GM12878 (cell line): ENCODE data around the gene ITGA4. TPM values are rescaled to one million over a fixed set of nuclear protein-coding genes. Genes with fewer than 3 reads are reported as not detected.

Source experiments
- ATAC-seq: fragments of 200-7000 bp; cut with Tn5 transposase; 3 replicates; pipeline ENCODE4 v1.9.1; 2020; ENCODE audit warnings: mild to moderate bottlenecking, moderate library complexity
- BruUV-seq: library from RNA; stranded (reverse); fragments of 400-500 nt; replicated peaks from 2 replicates; lab custom pipeline; 2021; lab: Mats Ljungman, UMichigan
- CTCF ChIA-PET: fragments of 300-600 bp; sonication (Branson Sonifier 250); formaldehyde crosslinking; extraction: SDS; loops from one replicate; lab custom pipeline; 2021; ENCODE audit warnings: inconsistent platforms; lab: Yijun Ruan, JAX
- POLR2A ChIA-PET: fragments of 350-600 bp; formaldehyde crosslinking; extraction: SDS; loops from one replicate; lab custom pipeline; 2021; ENCODE audit warnings: inconsistent platforms; lab: Charles Lee
- RAD21 ChIA-PET: fragments of 300-600 bp; sonication (Branson Sonifier 250); formaldehyde crosslinking; loops from one replicate; lab custom pipeline; 2023; ENCODE audit warnings: antibody characterized with exemption; ENCODE audit not compliant: unreplicated experiment; lab: Charles Lee
- SMC1A ChIA-PET: fragments of 300-600 bp; sonication (Branson Sonifier 250); formaldehyde crosslinking; loops from one replicate; lab custom pipeline; 2023; ENCODE audit not compliant: unreplicated experiment, uncharacterized antibody; lab: Charles Lee
- DNase-seq: peaks from one replicate; pipeline ENCODE4 v3.0.0-alpha.2; 2011; ENCODE audit warnings: low read depth, low spot score
- FAIRE-seq: peaks from 3 replicates; lab custom pipeline; 2011; peaks lifted over from hg19 to GRCh38; lab: Jason Lieb, UNC
- H2AFZ ChIP-seq: 2 replicates; pipeline ENCODE4 v1.6.0; 2011; ENCODE audit warnings: low read depth, low read length, control low read depth; ENCODE audit not compliant: control insufficient read depth
- H3K27ac ChIP-seq: 2 replicates; pipeline ENCODE4 v1.5.1; 2011; ENCODE audit warnings: control low read depth; ENCODE audit not compliant: control insufficient read depth, insufficient read depth
- H3K27me3 ChIP-seq, 2 experiments: replicated peaks in 1 of 2; 2 replicates each; pipeline versions ENCODE4 v1.6.0 to v1.6.1; 2011; ENCODE audit warnings: low read length in 1 of 2; ENCODE audit not compliant: control insufficient read depth in 2 of 2, insufficient read depth in 2 of 2
- H3K36me3 ChIP-seq, 2 experiments: 2 replicates each; pipeline ENCODE4 v1.5.1; 2011; ENCODE audit warnings: low read length in 1 of 2; ENCODE audit not compliant: control insufficient read depth in 2 of 2, insufficient read depth in 2 of 2
- H3K4me1 ChIP-seq: 2 replicates; pipeline ENCODE4 v1.6.1; 2011; ENCODE audit warnings: mild to moderate bottlenecking, low read length, moderate library complexity, mixed read lengths; ENCODE audit not compliant: control insufficient read depth, insufficient read depth
- H3K4me2 ChIP-seq: 2 replicates; pipeline ENCODE4 v1.6.0; 2011; ENCODE audit warnings: control low read depth; ENCODE audit not compliant: control insufficient read depth, insufficient read depth
- H3K4me3 ChIP-seq: fragments of 200-600 bp; sonication (generic); 2 replicates; pipeline ENCODE4 v1.5.1; 2016
- H3K79me2 ChIP-seq: 2 replicates; pipeline ENCODE4 v1.6.0; 2011; ENCODE audit warnings: low read length; ENCODE audit not compliant: control insufficient read depth, insufficient read depth
- H3K9ac ChIP-seq: 2 replicates; pipeline ENCODE4 v1.8.0; 2011; ENCODE audit warnings: low read length, control low read depth, mixed read lengths; ENCODE audit not compliant: control insufficient read depth, insufficient read depth
- H3K9me3 ChIP-seq: replicated peaks from 3 replicates; pipeline ENCODE4 v1.5.1; 2011; ENCODE audit warnings: mild to moderate bottlenecking, low read length; ENCODE audit not compliant: control insufficient read depth, insufficient read depth
- H4K20me1 ChIP-seq: 2 replicates; pipeline ENCODE4 v1.6.0; 2011; ENCODE audit not compliant: control insufficient read depth, insufficient read depth
- CBFB ChIP-seq: IDR thresholded peaks from 2 replicates; pipeline ENCODE4 v1.6.1; 2016; ENCODE audit warnings: antibody characterized with exemption, low read depth
- FOXK2 ChIP-seq: fragments of 450-650 bp; IDR thresholded peaks from 2 replicates; pipeline ENCODE4 v1.6.1; 2017; ENCODE audit warnings: mild to moderate bottlenecking, moderate library complexity
- KAT2A ChIP-seq: conservative IDR thresholded peaks from 2 replicates; pipeline ENCODE4 v1.6.1; 2011; ENCODE audit warnings: low read depth, low read length; ENCODE audit not compliant: control insufficient read depth
- MEF2B ChIP-seq: fragments of 450-650 bp; IDR thresholded peaks from 2 replicates; pipeline ENCODE4 v1.6.1; 2018; ENCODE audit warnings: mild to moderate bottlenecking, moderate library complexity; ENCODE audit not compliant: partially characterized antibody, poor library complexity, severe bottlenecking
- MTA2 ChIP-seq: fragments of 450-650 bp; IDR thresholded peaks from 2 replicates; pipeline ENCODE4 v1.6.1; 2016; ENCODE audit warnings: low read depth, mild to moderate bottlenecking, moderate library complexity
- PAX5 ChIP-seq: IDR thresholded peaks from 2 replicates; pipeline ENCODE4 v1.6.1; 2011; ENCODE audit warnings: low read depth, low read length, borderline replicate concordance
- PRDM15 ChIP-seq: fragments of 450-650 bp; formaldehyde crosslinking; IDR thresholded peaks from 2 replicates; pipeline ENCODE4 v1.4.0; 2020; ENCODE audit warnings: mild to moderate bottlenecking, moderate library complexity
- RAD51 ChIP-seq: fragments of 450-650 bp; IDR thresholded peaks from 2 replicates; pipeline ENCODE4 v1.6.1; 2016; ENCODE audit warnings: moderate library complexity, mild to moderate bottlenecking, inconsistent platforms
- RCOR1 ChIP-seq: conservative IDR thresholded peaks from 2 replicates; pipeline ENCODE4 v1.6.1; 2012; ENCODE audit warnings: low read depth, low read length, improper control_type of control experiment
- RELA ChIP-seq: fragments of 450-650 bp; IDR thresholded peaks from 2 replicates; pipeline ENCODE4 v1.8.0; 2014; ENCODE audit warnings: borderline replicate concordance; ENCODE audit not compliant: partially characterized antibody
- TARDBP ChIP-seq: IDR thresholded peaks from 2 replicates; pipeline ENCODE4 v1.6.1; 2016; ENCODE audit warnings: borderline replicate concordance
- TBL1XR1 ChIP-seq: IDR thresholded peaks from 2 replicates; pipeline ENCODE4 v1.6.1; 2012; ENCODE audit warnings: low read depth, low read length, improper control_type of control experiment
- WGBS: methylation state at CpG from one replicate; pipeline ENCODE4 v1.1.6; 2016; ENCODE audit warnings: low lambda C conversion rate; ENCODE audit not compliant: insufficient replicate concordance, insufficient coverage; ENCODE audit errors: missing lambda C conversion rate; 5-methylcytosine and 5-hydroxymethylcytosine counted together
- in situ Hi-C: fragments of 300-500 bp; cut with MboI; formaldehyde crosslinking; loops from 9 replicates; pipeline ENCODE4 v1.14.3; 2018; ENCODE audit warnings: mixed read lengths
- intact Hi-C: fragments of 100-400 bp; cut with micrococcal nuclease; formaldehyde crosslinking; loops from one replicate; pipeline ENCODE4 v1.14.2; 2022; ENCODE audit not compliant: unreplicated experiment
- polyA plus RNA-seq, 11 experiments: library from polyadenylated mRNA; depleted of rRNA in 4 of 11; unstranded in 6 of 11; stranded (reverse) in 5 of 11; fragments of >200 nt; fragmentation: Nextera tagmentation in 4 of 11; fragmentation: Illumina TruSeq in 1 of 11; extraction: Ambion mirVana in 4 of 11; extraction: Trizol in 1 of 11; gene quantifications; 1 replicate in 1 of 11; 2 replicates in 10 of 11; pipeline versions ENCODE4 v1.2.1 to v1.2.3, GENCODE V29; 2011 to 2016; ENCODE audit warnings: inconsistent platforms in 2 of 11, missing spikeins in 2 of 11, low read depth in 1 of 11
- total RNA-seq, 4 experiments: library from RNA; depleted of rRNA in 3 of 4; stranded (reverse); fragments of >200 nt in 3 of 4; fragmentation: Illumina TruSeq in 1 of 4; extraction: Trizol in 1 of 4; gene quantifications; 2 replicates each; pipeline versions ENCODE4 v1.2.1 to v1.2.3, GENCODE V29; 2013 to 2021

ITGA4 gene
- total and polyA plus RNA-seq, 10 of the 15 experiments (the other 5 are each of a cell fraction or from before 2014, with no cell fraction given) = 12.4 to 87.9 (median 63.5) TPM

GRCh38 chr2:181458871-181459270 is 1.7 kb downstream of the ITGA4 start:
- Histone ChIP-seq H3K4me2 (peak overlapping the region; percentile 73), H2AFZ (no peak overlapping the region), H3K4me3 (peak overlapping the region; percentile 88), H3K36me3 (no peaks in the 10 kb centered on the region), H3K9me3 (no peaks in the 10 kb centered on the region), H3K79me2 (peaks cover 74% of the 10 kb centered on the region), H4K20me1 (no peaks in the 10 kb centered on the region; the same call in 1 of the 2 replicates), H3K9ac (peak overlapping the region; percentile 84), H3K27ac (peak overlapping the region; percentile 97), H3K27me3 (no peaks in the 10 kb centered on the region), H3K4me1 (peaks cover 23% of the 10 kb centered on the region)
- WGBS = 0% methylated on average over 2 of the region's 2 CpGs
- ATAC-seq = no peak
- in situ Hi-C loops = loop anchor here (5.0 kb wide), 3 partner anchors 152 to 352 kb away; no protein-coding TSS in a partner anchor
- intact Hi-C loops = loop anchor here (5.0 to 10.0 kb wide), 2 partner anchors 287 to 446 kb away; no protein-coding TSS in a partner anchor
- ChIA-PET CTCF (interaction anchor here (0.7 to 12.9 kb wide), 11 partner anchors 9 to 361 kb away, joined by 3 to 235 read pairs (median 5); no protein-coding TSS in a partner anchor), RAD21 (interaction anchor here (0.6 to 13.8 kb wide), 7 partner anchors 9 to 353 kb away, joined by 3 to 340 read pairs (median 15); no protein-coding TSS in a partner anchor), SMC1A (interaction anchor here (0.7 to 13.5 kb wide), 12 partner anchors 9 to 377 kb away, joined by 3 to 313 read pairs (median 5); no protein-coding TSS in a partner anchor), POLR2A (interaction anchor here (1.1 to 3.2 kb wide), 2 partner anchors 151 to 154 kb away, joined by 6 to 22 read pairs; no protein-coding TSS in a partner anchor)
- TF ChIP-seq PAX5 (no peak), MEF2B (no peak), TBL1XR1 (no peak)
- DNase-seq = no peak
- BruUV-seq = no TSS peak
- no peak for FAIRE-seq

- no peaks in the 10 kb centered on the region for H3K27me3 ChIP-seq
- DNase-seq (no peak), ATAC-seq (no peak), FAIRE-seq (no peak)
- 7% methylated on average over 1 of the region's 1 CpG for WGBS
- no peaks in the 10 kb centered on the region for H3K9me3 ChIP-seq
- H3K4me2 ChIP-seq = peak overlapping the region; percentile 30; the same call in 1 of the 2 replicates
- H3K27ac ChIP-seq = peak overlapping the region; percentile 76
- intact Hi-C loops (loop anchor here (5.0 to 10.0 kb wide), 5 partner anchors 258 to 1335 kb away; partner anchors contain the start of gene UBE2E3), in situ Hi-C loops (loop anchor here (5.0 kb wide), 3 partner anchors 152 to 352 kb away; no protein-coding TSS in a partner anchor)
- ChIA-PET SMC1A (interaction anchor here (0.7 to 13.5 kb wide), 13 partner anchors 8 to 378 kb away, joined by 3 to 313 read pairs (median 5); no protein-coding TSS in a partner anchor), CTCF (interaction anchor here (0.7 to 12.9 kb wide), 9 partner anchors 8 to 354 kb away, joined by 3 to 235 read pairs (median 5); no protein-coding TSS in a partner anchor), POLR2A (interaction anchor here (1.1 to 3.2 kb wide), 2 partner anchors 151 to 154 kb away, joined by 6 to 22 read pairs; no protein-coding TSS in a partner anchor), RAD21 (interaction anchor here (1.1 to 13.8 kb wide), 6 partner anchors 8 to 354 kb away, joined by 4 to 340 read pairs (median 31); no protein-coding TSS in a partner anchor)
- peaks cover 82% of the 10 kb centered on the region for H3K79me2 ChIP-seq
- BruUV-seq = TSS peak; percentile 53
- H3K9ac ChIP-seq = peak overlapping the region; percentile 84
- H3K4me3 ChIP-seq = peak overlapping the region; percentile 88
- H4K20me1 ChIP-seq = no peaks in the 10 kb centered on the region; the same call in 1 of the 2 replicates
- peaks cover 23% of the 10 kb centered on the region for H3K4me1 ChIP-seq
- no peak overlapping the region for H2AFZ ChIP-seq
- no peaks in the 10 kb centered on the region for H3K36me3 ChIP-seq
- TF ChIP-seq RCOR1 = no peak
- no peak for TF ChIP-seq RELA
- TF ChIP-seq RAD51 = no peak
- no peak for TF ChIP-seq CBFB
- TF ChIP-seq FOXK2 = no peak
- TF ChIP-seq PRDM15 (CRISPR knock-in tag) = no peak
- no peak for TF ChIP-seq TARDBP
- no peak for TF ChIP-seq MTA2
- no peak for TF ChIP-seq KAT2A
Observed at GRCh38 chr2:181459621-181460021, 2.4 kb downstream of the ITGA4 start.
